Central memory CD8-positive, alpha-beta T cell (primary cell): Measurements from ENCODE around the gene TMPRSS6.

ENCODE experiments used
- ATAC-seq: fragments of 150-1000 bp; cut with Tn5 transposase; replicated peaks from 2 replicates; pipeline ENCODE4 v1.10.0; 2022; ENCODE audit warnings: mild to moderate bottlenecking, moderate FRiP score, moderate number of reproducible peaks; ENCODE audit not compliant: poor library complexity, severe bottlenecking; ENCODE audit errors: extremely low read depth
- DNase-seq, 2 donors: peaks; one replicate each; pipeline ENCODE4 v3.0.0; 2021; ENCODE audit warnings: low spot score in 2 of 2
- H3K27ac Mint-ChIP-seq: one replicate; pipeline ENCODE4 v1.8.0; 2022; ENCODE audit warnings: low read depth, mild to moderate bottlenecking, moderate library complexity, mixed read lengths
- H3K27me3 Mint-ChIP-seq: one replicate; pipeline ENCODE4 v1.8.0; 2022; ENCODE audit warnings: mixed read lengths
- H3K36me3 Mint-ChIP-seq: one replicate; pipeline ENCODE4 v1.8.0; 2022; ENCODE audit warnings: mild to moderate bottlenecking, moderate library complexity, mixed read lengths; ENCODE audit not compliant: insufficient read depth
- H3K4me1 Mint-ChIP-seq: one replicate; pipeline ENCODE4 v1.8.0; 2022; ENCODE audit warnings: mixed read lengths
- H3K4me3 Mint-ChIP-seq: one replicate; pipeline ENCODE4 v1.8.0; 2022; ENCODE audit warnings: mild to moderate bottlenecking, moderate library complexity, mixed read lengths
- H3K9me3 Mint-ChIP-seq: one replicate; pipeline ENCODE4 v1.8.0; 2022; ENCODE audit warnings: mixed read lengths

The TMPRSS6 gene

GRCh38 chr22:37120569-37121340, 11.2 kb upstream of the TMPRSS6 start:
- ATAC-seq, result no peak
- Mint-ChIP-seq H3K27ac (peak overlapping the region; percentile 98), H3K4me3 (no peak overlapping the region), H3K36me3 (peaks cover 15% of the 10 kb centered on the region), H3K4me1 (peaks cover 48% of the 10 kb centered on the region), H3K27me3 (no peaks in the 10 kb centered on the region), H3K9me3 (no peaks in the 10 kb centered on the region)
- DNase-seq, result no peak

GRCh38 chr22:37119872-37120271, 10.4 kb upstream of the TMPRSS6 start:
- Mint-ChIP-seq H3K9me3 (no peaks in the 10 kb centered on the region), H3K27ac (peak overlapping the region; percentile 98), H3K4me1 (peaks cover 46% of the 10 kb centered on the region), H3K36me3 (peaks cover 9% of the 10 kb centered on the region), H3K4me3 (no peak overlapping the region), H3K27me3 (no peaks in the 10 kb centered on the region)
- DNase-seq (no peak), ATAC-seq (no peak)

- peak overlapping the region; percentile 29 for H3K27ac Mint-ChIP-seq
- peaks cover 4% of the 10 kb centered on the region for H3K36me3 Mint-ChIP-seq
- peaks cover 34% of the 10 kb centered on the region for H3K4me1 Mint-ChIP-seq
Measured at GRCh38 chr22:37118083-37118482, 8.6 kb upstream of the TMPRSS6 start.

GRCh38 chr22:37117092-37117491, 7.6 kb upstream of the TMPRSS6 start:
- Mint-ChIP-seq H3K27ac (peak overlapping the region; percentile 26), H3K36me3 (peaks cover 2% of the 10 kb centered on the region), H3K27me3 (no peaks in the 10 kb centered on the region), H3K4me1 (peaks cover 24% of the 10 kb centered on the region), H3K9me3 (no peaks in the 10 kb centered on the region), H3K4me3 (no peak overlapping the region)
- DNase-seq (no peak), ATAC-seq (no peak)

More at GRCh38 chr22:37118083-37118482, 8.6 kb upstream of the TMPRSS6 start:
- Mint-ChIP-seq H3K4me3 (no peak overlapping the region), H3K9me3 (no peaks in the 10 kb centered on the region), H3K27me3 (no peaks in the 10 kb centered on the region)
- no peak for ATAC-seq
- no peak for DNase-seq

DNA sequence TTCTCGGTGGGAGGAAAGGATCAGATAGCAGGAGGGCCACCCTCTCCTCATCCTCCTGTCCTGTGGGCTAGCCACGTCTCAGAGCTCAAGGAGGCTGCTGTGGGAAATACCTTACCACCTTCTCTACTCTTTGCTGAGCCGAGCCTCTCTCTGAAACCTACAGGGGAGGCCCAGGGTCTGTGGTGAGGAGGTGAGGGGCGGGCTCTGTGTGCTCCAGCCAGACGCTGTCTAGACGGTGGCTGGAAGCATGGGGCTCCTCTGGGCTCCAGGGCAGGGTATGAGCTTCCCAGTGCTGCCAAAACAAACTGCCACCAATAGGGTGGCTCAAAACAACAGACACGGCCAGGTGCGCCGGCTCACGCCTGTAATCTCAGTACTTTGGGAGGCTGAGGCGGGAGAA, 5.5 kb upstream of the TMPRSS6 start:
- H3K27ac Mint-ChIP-seq, result no peak overlapping the region
- ATAC-seq (no peak), DNase-seq (no peak)
- H3K9me3 Mint-ChIP-seq, result no peaks in the 10 kb centered on the region
- H3K4me3 Mint-ChIP-seq, result no peak overlapping the region
- peaks cover 4% of the 10 kb centered on the region for H3K36me3 Mint-ChIP-seq
- peaks cover 10% of the 10 kb centered on the region for H3K4me1 Mint-ChIP-seq
- H3K27me3 Mint-ChIP-seq, result no peaks in the 10 kb centered on the region

DNA sequence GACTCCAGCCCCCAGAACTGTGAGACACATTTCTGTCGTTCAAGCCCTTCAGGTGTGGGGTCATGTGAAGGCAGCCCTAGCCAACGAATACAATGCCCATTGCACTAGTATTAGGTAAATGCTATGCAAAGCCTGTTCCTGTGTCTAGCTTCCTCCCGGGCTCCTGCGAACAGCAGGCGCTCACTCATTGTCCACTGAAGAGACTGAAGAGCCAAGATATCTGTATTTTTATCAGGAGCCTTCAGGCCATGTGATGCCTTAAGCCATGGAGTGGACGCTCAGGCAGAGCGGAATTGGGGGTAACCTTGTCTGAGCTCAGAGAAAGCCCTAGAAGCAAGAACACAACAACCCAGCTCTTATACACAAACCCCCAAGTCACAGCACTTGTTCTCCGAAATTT, 4.2 kb upstream of the TMPRSS6 start:
- Mint-ChIP-seq H3K4me1 (peaks cover 10% of the 10 kb centered on the region), H3K4me3 (no peak overlapping the region), H3K36me3 (peaks cover 4% of the 10 kb centered on the region), H3K27me3 (no peaks in the 10 kb centered on the region), H3K27ac (no peak overlapping the region), H3K9me3 (no peaks in the 10 kb centered on the region)
- ATAC-seq, result no peak
- DNase-seq, result no peak

- Mint-ChIP-seq H3K4me3 (no peak overlapping the region), H3K27ac (no peak overlapping the region), H3K9me3 (no peaks in the 10 kb centered on the region), H3K27me3 (no peaks in the 10 kb centered on the region), H3K36me3 (peaks cover 4% of the 10 kb centered on the region), H3K4me1 (peaks cover 10% of the 10 kb centered on the region)
- DNase-seq (no peak), ATAC-seq (no peak)
Measured at GRCh38 chr22:37112084-37112728, 2.7 kb upstream of the TMPRSS6 start.

DNA sequence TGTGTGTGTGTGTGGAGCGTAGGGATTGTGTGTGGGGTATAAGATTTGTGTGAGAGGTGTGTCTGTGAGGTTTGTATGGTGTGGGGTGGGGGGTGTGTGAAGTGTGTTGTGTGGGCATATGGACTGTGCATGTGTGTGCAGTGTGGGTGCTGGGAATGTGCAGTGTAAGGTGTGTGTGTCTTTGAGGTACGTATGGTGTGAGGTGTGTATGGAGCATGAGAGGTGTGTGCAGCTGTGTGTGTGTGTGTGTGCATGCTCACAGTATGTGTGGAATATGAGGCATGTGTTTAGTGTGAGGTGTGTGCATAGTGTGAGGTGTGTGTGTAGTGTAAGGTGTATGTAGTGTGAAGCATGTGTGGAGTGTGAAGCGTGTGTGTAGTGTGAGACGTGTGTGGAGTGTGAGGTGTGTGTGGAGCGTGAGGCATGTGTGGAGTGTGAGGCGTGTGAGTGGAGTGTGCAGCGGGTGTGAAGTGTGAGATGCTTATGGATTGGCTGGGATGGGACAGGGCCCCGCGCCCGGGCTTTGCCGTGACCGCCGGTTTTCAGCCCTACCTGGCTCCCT, 1.7 kb upstream of the TMPRSS6 start:
- ATAC-seq (no peak), DNase-seq (no peak)
- Mint-ChIP-seq H3K27me3 (no peaks in the 10 kb centered on the region), H3K4me1 (peaks cover 5% of the 10 kb centered on the region), H3K4me3 (no peak overlapping the region), H3K27ac (peak overlapping the region; percentile 13), H3K9me3 (no peaks in the 10 kb centered on the region), H3K36me3 (peaks cover 2% of the 10 kb centered on the region)

GRCh38 chr22:37107816-37108621, 1.5 kb downstream of the TMPRSS6 start:
- Mint-ChIP-seq H3K27ac (no peak overlapping the region), H3K27me3 (no peaks in the 10 kb centered on the region), H3K4me1 (no peaks in the 10 kb centered on the region), H3K36me3 (peaks cover 2% of the 10 kb centered on the region), H3K4me3 (no peak overlapping the region), H3K9me3 (no peaks in the 10 kb centered on the region)
- DNase-seq (no peak), ATAC-seq (no peak)

GRCh38 chr22:37105990-37106389, 3.5 kb downstream of the TMPRSS6 start:
- H3K4me1 Mint-ChIP-seq, result no peaks in the 10 kb centered on the region
- DNase-seq, result no peak
- no peaks in the 10 kb centered on the region for H3K27me3 Mint-ChIP-seq
- peaks cover 1% of the 10 kb centered on the region for H3K36me3 Mint-ChIP-seq
- no peak overlapping the region for H3K4me3 Mint-ChIP-seq
- H3K27ac Mint-ChIP-seq, result no peak overlapping the region
- no peaks in the 10 kb centered on the region for H3K9me3 Mint-ChIP-seq
- no peak for ATAC-seq

- Mint-ChIP-seq H3K36me3 (no peaks in the 10 kb centered on the region), H3K27me3 (no peaks in the 10 kb centered on the region), H3K9me3 (no peaks in the 10 kb centered on the region), H3K27ac (no peak overlapping the region), H3K4me1 (no peaks in the 10 kb centered on the region), H3K4me3 (no peak overlapping the region)
- DNase-seq (no peak), ATAC-seq (no peak)
Measured at GRCh38 chr22:37105154-37105553, 4.4 kb downstream of the TMPRSS6 start.

GRCh38 chr22:37103656-37104452, 5.7 kb downstream of the TMPRSS6 start:
- H3K27ac Mint-ChIP-seq, result no peak overlapping the region
- H3K9me3 Mint-ChIP-seq, result no peaks in the 10 kb centered on the region
- ATAC-seq, result no peak
- peaks cover 3% of the 10 kb centered on the region for H3K4me1 Mint-ChIP-seq
- no peak for DNase-seq
- no peaks in the 10 kb centered on the region for H3K36me3 Mint-ChIP-seq
- H3K27me3 Mint-ChIP-seq, result no peaks in the 10 kb centered on the region
- no peak overlapping the region for H3K4me3 Mint-ChIP-seq
